Stimulated activated CD4-positive, alpha-beta T cell treated with anti-CD3 and anti-CD28 coated beads, Interleukin-15, amount 100 ng/mL, for 48 hours (primary cell): ENCODE results near the gene DCHS2.

ENCODE experiments used
- DNase-seq, 2 donors: peaks; one replicate each; pipeline ENCODE4 v3.0.0-alpha.2; 2020; ENCODE audit warnings: low read depth in 2 of 2

The DCHS2 gene

GRCh38 chr4:154328030-154328429, 163.6 kb downstream of the DCHS2 start:
- no peak for DNase-seq

GRCh38 chr4:154320521-154320920, 171.1 kb downstream of the DCHS2 start:
- no peak for DNase-seq

- DNase-seq: no peak
Measured at GRCh38 chr4:154319736-154320135, 171.9 kb downstream of the DCHS2 start.

GRCh38 chr4:154317201-154317999, 174.2 kb downstream of the DCHS2 start:
- DNase-seq: no peak

GRCh38 chr4:154315741-154316140, 175.9 kb downstream of the DCHS2 start:
- DNase-seq: no peak

GRCh38 chr4:154314248-154314647, 177.4 kb downstream of the DCHS2 start:
- no peak for DNase-seq

- DNase-seq: no peak
Measured at GRCh38 chr4:154313004-154313585, 178.5 kb downstream of the DCHS2 start.

- no peak for DNase-seq
Measured at GRCh38 chr4:154312246-154312645, 179.4 kb downstream of the DCHS2 start.

GRCh38 chr4:154310578-154310977, 181.0 kb downstream of the DCHS2 start:
- no peak for DNase-seq

GRCh38 chr4:154308207-154308606, 183.4 kb downstream of the DCHS2 start:
- DNase-seq: no peak

- no peak for DNase-seq
Measured at GRCh38 chr4:154307451-154307850, 184.1 kb downstream of the DCHS2 start.

- DNase-seq: no peak
Measured at GRCh38 chr4:154305616-154306015, 186.0 kb downstream of the DCHS2 start.

- no peak for DNase-seq
Measured at GRCh38 chr4:154304679-154305078, 186.9 kb downstream of the DCHS2 start.

- no peak for DNase-seq
Measured at GRCh38 chr4:154294652-154295350, 196.8 kb downstream of the DCHS2 start.

- DNase-seq: no peak
Measured at GRCh38 chr4:154293427-154293826, 198.2 kb downstream of the DCHS2 start.

- DNase-seq: no peak
Measured at GRCh38 chr4:154292589-154292988, 199.0 kb downstream of the DCHS2 start.

GRCh38 chr4:154277172-154277571, 214.4 kb downstream of the DCHS2 start:
- DNase-seq: no peak

GRCh38 chr4:154276496-154276895, 215.1 kb downstream of the DCHS2 start:
- no peak for DNase-seq

- DNase-seq: no peak
Measured at GRCh38 chr4:154254999-154255398, 236.6 kb downstream of the DCHS2 start.

- no peak for DNase-seq
Measured at GRCh38 chr4:154234576-154234975, 257.0 kb downstream of the DCHS2 start.

GRCh38 chr4:154231806-154232478, 259.7 kb downstream of the DCHS2 start:
- no peak for DNase-seq

- no peak for DNase-seq
Measured at GRCh38 chr4:154230723-154231122, 260.9 kb downstream of the DCHS2 start.
